HG03097 (cell line): ENCODE measurements around the gene TRIM41.
"Not testable (repeated sequence)": the region's sequence is repeated elsewhere in the genome, so short reads cannot be mapped to it uniquely, and the experiment has no call there.

Source experiments
- ATAC-seq: cut with Tn5 transposase; IDR thresholded peaks from one replicate; pipeline ENCODE4 v1.9.1; 2021; ENCODE audit not compliant: unreplicated experiment, low FRiP score

TRIM41 gene

DNA sequence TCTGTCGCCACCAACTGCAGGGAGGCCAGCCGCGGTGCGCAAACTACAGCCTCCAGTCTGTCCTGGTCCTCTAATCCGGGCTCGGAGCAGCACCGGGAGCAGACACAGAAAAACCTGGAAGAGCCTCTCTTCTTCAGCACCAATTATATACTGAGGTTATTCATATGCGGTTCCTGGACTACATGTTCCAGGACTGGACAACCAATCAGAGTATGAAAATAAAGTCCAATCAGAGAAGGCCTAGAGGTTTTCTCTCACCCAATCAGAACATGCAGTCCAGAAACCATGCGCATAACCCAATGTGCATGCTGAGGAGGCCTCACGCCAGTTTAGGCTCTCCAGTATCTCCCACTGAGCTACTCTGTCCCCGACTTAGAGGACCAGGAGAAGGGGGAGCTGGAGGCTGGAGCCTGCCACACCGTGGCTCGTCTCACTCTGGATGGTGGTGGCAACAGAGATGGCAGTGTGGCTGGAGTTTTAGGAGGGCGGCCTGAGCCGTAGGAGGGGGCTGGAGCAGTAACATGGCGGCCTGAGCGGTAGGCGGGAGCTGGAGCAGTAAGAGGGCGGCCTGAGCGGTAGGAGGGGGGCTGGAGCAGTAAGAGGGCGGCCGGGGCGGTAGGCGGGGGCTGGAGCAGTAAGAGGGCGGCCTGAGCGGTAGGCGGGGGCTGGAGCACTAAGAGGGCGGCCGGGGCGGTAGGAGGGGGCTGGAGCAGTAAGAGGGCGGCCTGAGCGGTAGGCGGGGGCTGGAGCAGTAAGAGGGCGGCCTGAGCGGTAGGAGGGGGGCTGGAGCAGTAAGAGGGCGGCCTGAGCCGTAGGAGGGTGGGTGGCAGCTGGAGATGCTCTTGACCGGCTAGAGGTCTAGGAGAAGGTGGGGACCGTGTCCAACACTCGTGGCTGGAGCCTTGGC, 58.2 kb downstream of the TRIM41 start:
- ATAC-seq = no peak

DNA sequence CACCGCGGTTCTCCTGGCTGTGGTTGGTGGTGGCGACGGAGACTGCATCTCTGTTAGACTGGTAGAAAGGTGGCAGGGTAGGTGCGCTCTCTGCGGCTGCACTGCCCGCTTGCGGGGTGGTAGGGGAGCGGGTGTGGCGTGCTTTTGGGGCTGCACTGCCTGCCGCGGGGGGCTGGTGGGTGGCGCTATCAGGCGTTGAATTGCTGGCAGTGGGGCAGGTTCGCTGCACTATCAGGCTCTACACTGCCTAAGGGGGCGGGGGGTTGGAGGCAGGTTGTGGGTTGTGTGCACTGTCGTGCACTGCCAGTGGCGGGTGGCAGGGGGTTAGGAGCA, 58.9 kb downstream of the TRIM41 start:
- no peak for ATAC-seq

DNA sequence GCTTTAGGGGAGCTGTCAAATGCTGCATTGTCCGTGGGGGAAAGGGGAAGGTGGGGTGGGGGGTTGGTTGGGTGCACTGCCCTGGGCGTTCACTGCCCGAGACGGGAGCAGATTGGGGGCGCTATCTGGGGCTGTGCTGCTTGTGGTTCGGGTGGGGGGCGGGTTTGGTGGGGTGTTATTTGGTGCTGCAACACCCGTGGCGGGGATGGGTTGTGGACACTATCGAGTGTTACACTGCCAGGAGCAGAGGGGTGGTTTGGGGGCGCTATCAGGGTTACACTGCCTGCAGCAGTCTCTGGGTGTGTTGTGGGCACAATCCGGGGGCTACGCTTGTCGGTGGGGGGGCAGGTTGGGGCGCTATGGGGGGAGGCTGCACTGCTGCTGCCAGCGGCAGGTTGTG, 59.3 kb downstream of the TRIM41 start:
- ATAC-seq = not testable (repeated sequence)

DNA sequence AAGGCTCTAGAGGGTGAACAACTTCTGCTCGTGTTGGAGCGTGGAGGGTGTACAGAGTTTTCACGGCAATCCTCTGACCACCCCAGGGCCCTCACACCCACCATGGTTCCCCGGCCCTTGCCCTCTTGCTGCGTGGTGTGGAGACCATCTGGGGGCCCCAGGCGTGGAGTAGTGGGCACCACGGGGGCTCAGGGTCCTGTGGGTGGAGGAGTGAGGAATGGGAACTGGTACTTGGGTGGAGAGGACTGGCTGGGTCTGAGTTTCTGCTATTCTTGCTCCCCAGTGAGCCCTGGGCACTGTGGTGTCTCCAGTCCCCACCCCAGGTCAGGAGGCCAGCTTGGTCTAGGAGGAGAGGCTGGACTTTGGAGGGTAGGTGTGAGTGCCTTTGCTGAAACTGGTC, 59.8 kb downstream of the TRIM41 start:
- no peak for ATAC-seq

DNA sequence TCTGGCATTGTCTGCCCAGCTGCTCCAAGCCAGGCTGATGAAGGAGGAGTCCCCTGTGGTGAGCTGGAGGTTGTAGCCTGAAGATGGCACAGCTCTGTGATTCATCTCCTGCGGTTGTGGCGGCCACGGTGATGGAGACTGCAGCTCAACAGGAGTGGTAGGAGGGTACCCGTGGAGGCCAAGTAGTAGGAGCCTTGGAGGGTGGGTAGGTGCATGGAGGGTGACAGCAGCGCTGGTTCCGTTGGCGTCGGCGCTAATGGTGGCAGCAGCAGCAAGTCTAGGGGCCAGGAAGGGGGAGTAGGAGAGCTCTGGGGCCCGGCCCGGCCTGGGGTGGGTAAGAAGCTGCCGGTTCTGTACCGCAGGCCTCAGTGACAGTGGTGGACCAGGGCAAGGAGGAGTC, 60.3 kb downstream of the TRIM41 start:
- ATAC-seq = no peak

DNA sequence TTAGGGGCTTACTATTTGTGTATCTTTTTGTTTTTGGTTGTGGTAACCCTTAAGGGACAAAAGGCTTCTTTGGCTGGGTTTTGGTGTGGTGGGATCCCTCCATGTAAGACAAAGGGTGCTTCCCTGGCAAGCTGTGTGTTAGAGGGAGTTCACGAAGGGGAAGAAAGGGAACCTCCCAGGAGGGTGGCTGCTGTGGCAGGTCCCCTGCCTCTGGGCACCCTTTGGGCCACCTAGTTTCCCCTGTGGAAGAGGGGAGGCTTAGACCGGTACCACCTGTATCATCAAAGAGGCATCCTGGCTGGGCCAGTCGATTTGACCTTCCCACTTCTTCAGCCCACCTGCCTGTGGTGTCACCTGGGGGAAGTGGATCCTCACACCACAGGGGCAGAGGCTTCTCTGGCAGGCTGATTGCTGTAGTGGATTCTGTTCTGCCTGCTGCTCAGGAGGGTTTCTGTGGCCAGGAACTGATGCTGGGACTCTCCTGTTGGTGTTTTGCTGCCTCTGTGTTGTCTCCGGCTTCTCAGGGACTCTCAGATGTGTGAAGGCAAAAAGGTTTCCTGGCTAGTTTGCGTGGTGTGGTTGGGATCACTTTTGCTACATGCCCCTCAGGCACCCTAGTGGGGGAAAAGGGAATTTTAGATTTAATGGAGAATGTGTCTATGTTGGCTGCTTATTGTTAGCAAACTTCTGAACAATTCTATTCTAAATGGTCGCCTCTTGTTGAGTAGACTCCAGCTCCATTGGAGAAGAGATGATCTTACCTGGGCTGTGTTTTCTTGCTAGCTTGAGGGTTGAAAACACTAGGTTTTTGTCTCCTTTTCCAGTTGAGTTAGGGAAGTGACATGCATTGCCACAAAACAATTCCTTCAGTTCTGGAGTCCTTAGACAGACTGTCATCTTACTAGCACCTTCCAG, 61.0 kb downstream of the TRIM41 start:
- ATAC-seq = not testable (repeated sequence)
